Skeletal muscle tissue (tissue), 4 donors: Measurements from ENCODE around the gene HCAR2. TPM values are rescaled to one million over a fixed set of nuclear protein-coding genes. Genes with fewer than 3 reads are reported as not detected.
"Not testable (repeated sequence)": the region's sequence is repeated elsewhere in the genome, so short reads cannot be mapped to it uniquely, and the experiment has no call there.

Experiments
- H3K27ac ChIP-seq: one replicate; pipeline ENCODE4 v1.7.0; 2013; ENCODE audit warnings: mild to moderate bottlenecking, low read depth, low read length, inconsistent platforms
- H3K27me3 ChIP-seq, 3 donors: one replicate each; pipeline ENCODE4 v1.7.0; 2013; ENCODE audit warnings: low read length in 3 of 3; ENCODE audit not compliant: control insufficient read depth in 3 of 3, insufficient read depth in 3 of 3
- H3K36me3 ChIP-seq, 3 donors: one replicate each; pipeline ENCODE4 v1.7.0; 2013; ENCODE audit warnings: low read length in 3 of 3; ENCODE audit not compliant: control insufficient read depth in 3 of 3, insufficient read depth in 3 of 3
- H3K4me1 ChIP-seq, 3 donors: one replicate each; pipeline ENCODE4 v1.7.0; 2013; ENCODE audit warnings: low read length in 3 of 3, mild to moderate bottlenecking in 3 of 3; ENCODE audit not compliant: control insufficient read depth in 3 of 3, insufficient read depth in 3 of 3
- H3K4me3 ChIP-seq, 3 donors: one replicate each; pipeline ENCODE4 v1.7.0; 2013; ENCODE audit warnings: low read length in 3 of 3
- H3K9ac ChIP-seq, 3 donors: one replicate each; pipeline ENCODE4 v1.7.0; 2013; ENCODE audit warnings: low read length in 3 of 3, mild to moderate bottlenecking in 3 of 3, moderate library complexity in 2 of 3, low read depth in 1 of 3
- H3K9me3 ChIP-seq, 3 donors: one replicate each; pipeline ENCODE4 v1.7.0; 2013; ENCODE audit warnings: low read length in 3 of 3; ENCODE audit not compliant: control insufficient read depth in 3 of 3
- total RNA-seq: library from RNA; depleted of rRNA; stranded (reverse); fragments of >200 nt; gene quantifications from one replicate; pipeline ENCODE4 v1.2.3, GENCODE V29; 2014
- donor health status: Osteomylitis.

Gene HCAR2
- total RNA-seq, 1 donor from 2014 or later: 1.6 TPM

DNA sequence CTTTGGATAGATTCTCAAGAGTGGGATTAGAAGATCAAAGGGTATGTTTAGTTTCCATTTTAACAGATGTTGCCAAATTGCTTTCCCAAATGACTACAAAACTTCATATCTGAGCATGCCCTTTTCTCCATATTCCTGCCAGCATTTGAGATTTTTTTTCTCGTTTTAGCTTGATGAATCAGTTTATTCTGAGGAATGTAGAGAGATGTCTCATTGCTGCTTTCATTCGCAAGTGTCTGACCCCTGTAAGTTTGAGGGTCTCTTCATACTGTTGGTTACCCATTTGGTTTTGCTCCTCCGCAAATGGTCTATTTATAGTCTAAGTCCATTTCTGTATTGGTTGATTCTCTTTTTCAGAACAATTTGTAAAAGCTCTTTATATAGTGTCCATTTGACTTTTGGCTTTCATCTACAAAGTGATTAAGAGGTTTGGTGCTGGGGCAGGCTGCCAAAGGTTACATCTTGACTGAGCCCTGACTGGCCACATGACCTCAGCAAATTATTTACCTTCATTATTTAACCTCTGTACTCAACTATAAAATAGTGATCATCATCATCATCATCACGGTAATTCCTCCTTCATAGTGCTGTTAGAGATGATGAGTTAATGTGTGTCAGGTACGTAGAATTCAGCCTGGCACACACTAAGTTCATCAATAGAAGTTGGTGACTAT is 33.6 kb downstream of the HCAR2 start:
- H3K4me3 ChIP-seq: no peak overlapping the region
- H3K27ac ChIP-seq: no peak overlapping the region
- H3K27me3 ChIP-seq: peaks cover 0 to 3% (median 0%) of the 10 kb centered on the region in 3 donors
- no peaks in the 10 kb centered on the region for H3K9me3 ChIP-seq
- no peaks in the 10 kb centered on the region for H3K36me3 ChIP-seq
- H3K9ac ChIP-seq: no peak overlapping the region
- no peaks in the 10 kb centered on the region for H3K4me1 ChIP-seq

DNA sequence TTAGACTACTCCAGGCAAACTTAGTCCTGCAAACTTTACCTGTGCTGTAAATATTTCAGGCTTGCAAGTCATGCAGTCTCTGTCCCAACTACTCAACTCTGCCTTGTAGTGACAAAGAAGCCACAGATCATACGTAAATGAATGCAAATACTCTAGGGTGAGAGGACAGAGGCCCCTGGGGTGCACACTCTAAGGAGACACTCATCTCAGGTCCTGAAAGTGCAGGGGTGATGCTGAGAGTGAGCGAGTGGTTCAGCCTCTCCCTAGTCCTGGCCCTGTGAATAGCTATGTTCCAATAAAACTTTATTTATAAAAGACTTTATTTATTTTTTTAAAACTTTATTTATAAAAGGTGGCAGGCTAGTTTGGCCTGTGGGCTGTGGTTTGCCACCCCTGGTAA is 34.9 kb downstream of the HCAR2 start:
- Histone ChIP-seq H3K9ac (no peak overlapping the region), H3K27me3 (peaks cover 0 to 3% (median 0%) of the 10 kb centered on the region in 3 donors), H3K36me3 (no peaks in the 10 kb centered on the region), H3K9me3 (no peaks in the 10 kb centered on the region), H3K27ac (no peak overlapping the region), H3K4me1 (no peaks in the 10 kb centered on the region), H3K4me3 (no peak overlapping the region)

DNA sequence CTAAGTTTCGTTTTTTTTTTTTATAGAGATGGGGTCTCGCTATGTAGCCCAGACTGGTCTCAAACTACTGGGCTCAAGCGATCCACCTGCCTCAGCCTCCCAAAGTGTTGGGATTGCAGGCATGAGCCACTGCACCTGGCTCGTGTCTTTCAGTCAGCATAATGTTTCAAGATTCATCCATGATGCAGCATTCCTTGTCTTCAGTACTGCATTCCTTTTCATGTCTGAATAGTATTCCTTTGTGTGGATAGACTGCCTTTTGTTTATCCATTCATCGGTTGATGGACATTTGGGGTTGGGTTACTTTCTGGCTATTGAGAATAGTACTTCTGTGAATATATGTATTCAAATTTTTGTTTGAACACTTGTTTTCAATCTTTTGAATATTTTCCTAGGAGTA is 37.4 kb downstream of the HCAR2 start:
- Histone ChIP-seq H3K4me3 (no peak overlapping the region), H3K36me3 (no peaks in the 10 kb centered on the region), H3K27ac (no peak overlapping the region)

DNA sequence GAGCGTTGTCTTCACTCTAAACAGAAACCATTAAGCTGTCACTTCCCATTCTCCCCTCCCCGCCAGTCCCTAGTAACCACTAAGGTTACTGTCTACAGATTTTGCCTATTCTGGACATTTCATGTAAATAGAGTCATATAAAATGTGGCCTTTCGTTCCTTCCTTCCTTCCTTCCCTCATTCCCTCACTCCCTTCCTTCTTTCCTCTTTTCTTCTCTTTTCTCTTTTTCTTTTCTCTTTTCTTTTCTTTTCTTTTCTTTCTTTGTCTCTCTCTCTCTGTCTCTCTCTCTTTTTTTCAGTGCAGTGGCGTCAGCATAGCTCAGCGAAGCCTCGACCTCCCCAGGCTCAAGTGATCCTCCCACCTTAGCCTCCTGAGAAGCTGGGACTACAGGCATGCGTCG is 37.8 kb downstream of the HCAR2 start:
- H3K27ac ChIP-seq: no peak overlapping the region
- H3K9ac ChIP-seq: no peak overlapping the region
- H3K27me3 ChIP-seq: peaks cover 0 to 3% (median 0%) of the 10 kb centered on the region in 3 donors
- no peaks in the 10 kb centered on the region for H3K4me1 ChIP-seq
- H3K36me3 ChIP-seq: no peaks in the 10 kb centered on the region
- H3K9me3 ChIP-seq: no peaks in the 10 kb centered on the region
- H3K4me3 ChIP-seq: no peak overlapping the region

More for the DNA sequence above, 37.4 kb downstream of the HCAR2 start:
- no peaks in the 10 kb centered on the region for H3K4me1 ChIP-seq
- H3K27me3 ChIP-seq: peaks cover 0 to 3% (median 0%) of the 10 kb centered on the region in 3 donors
- H3K9me3 ChIP-seq: no peaks in the 10 kb centered on the region
- no peak overlapping the region for H3K9ac ChIP-seq

DNA sequence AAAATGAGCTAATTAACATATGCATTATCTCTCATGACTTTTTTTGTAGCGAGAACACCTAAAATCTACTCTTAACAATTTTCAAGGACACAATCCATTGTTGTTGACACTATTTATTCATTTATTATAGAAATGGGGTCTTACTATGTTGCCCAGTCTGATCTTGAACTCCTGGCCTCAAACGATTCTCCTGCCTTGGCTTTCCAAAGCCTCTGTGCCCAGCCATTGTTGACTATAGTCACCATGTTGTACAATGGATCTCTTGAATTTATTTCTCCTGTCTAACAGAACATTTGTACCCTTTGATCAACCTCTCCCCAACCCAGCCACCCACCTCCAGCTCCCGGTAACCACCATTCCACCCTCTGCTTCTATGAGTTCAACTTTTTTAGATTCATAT is 41.2 kb downstream of the HCAR2 start:
- H3K36me3 ChIP-seq: no peaks in the 10 kb centered on the region
- H3K9ac ChIP-seq: no peak overlapping the region
- H3K4me3 ChIP-seq: no peak overlapping the region
- peaks cover 0 to 3% (median 0%) of the 10 kb centered on the region in 3 donors for H3K27me3 ChIP-seq
- H3K27ac ChIP-seq: no peak overlapping the region
- peaks cover 0 to 2% (median 0%) of the 10 kb centered on the region in 3 donors for H3K4me1 ChIP-seq
- no peaks in the 10 kb centered on the region for H3K9me3 ChIP-seq

DNA sequence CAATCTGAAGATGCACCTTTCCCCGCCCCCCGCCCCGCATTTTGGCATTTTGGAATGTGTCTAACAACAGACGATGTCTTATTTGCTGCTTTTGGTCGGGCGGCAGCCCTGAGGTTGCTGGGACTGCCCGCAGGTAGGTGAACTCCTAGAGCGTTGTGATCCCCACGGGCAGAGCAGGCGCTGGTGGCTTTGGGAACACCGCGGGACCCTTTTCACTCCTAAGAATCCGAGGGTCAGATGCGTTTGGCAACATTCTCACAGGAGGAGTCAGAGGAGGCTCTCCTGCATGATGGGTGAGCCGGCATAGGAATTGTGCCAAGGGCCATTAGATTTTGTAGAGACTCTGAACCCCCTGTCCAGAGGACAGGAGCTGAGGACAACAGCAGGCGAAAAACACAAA is 41.9 kb downstream of the HCAR2 start:
- H3K9ac ChIP-seq: no peak overlapping the region
- H3K4me3 ChIP-seq: no peak overlapping the region
- H3K4me1 ChIP-seq: peaks cover 0 to 2% (median 0%) of the 10 kb centered on the region in 3 donors
- H3K9me3 ChIP-seq: no peaks in the 10 kb centered on the region
- H3K27ac ChIP-seq: no peak overlapping the region
- H3K27me3 ChIP-seq: peaks cover 0 to 3% (median 0%) of the 10 kb centered on the region in 3 donors
- no peaks in the 10 kb centered on the region for H3K36me3 ChIP-seq

DNA sequence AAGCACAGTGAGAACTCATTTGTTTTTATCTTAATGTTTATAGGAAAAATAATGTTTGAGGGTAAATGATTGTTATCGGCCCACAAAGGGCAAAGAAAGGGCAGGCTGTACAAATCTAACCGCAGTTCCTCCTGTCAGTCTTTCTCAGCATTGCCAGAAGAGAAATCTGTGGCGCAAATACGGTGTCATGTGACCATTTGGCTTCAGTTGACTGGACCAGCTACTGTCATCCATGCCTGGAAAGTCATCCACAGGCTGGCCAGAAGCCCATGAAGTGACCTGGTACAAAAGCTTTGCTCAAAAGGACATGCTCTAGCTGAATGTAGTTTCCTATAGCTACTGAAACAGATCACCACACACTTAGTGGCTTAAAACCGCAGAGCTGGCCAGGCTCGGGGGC is 43.6 kb downstream of the HCAR2 start:
- Histone ChIP-seq H3K27ac (no peak overlapping the region), H3K9ac (no peak overlapping the region), H3K9me3 (no peaks in the 10 kb centered on the region), H3K4me1 (peaks cover 0 to 2% (median 0%) of the 10 kb centered on the region in 3 donors), H3K36me3 (no peaks in the 10 kb centered on the region), H3K4me3 (no peak overlapping the region), H3K27me3 (no peaks in the 10 kb centered on the region)

DNA sequence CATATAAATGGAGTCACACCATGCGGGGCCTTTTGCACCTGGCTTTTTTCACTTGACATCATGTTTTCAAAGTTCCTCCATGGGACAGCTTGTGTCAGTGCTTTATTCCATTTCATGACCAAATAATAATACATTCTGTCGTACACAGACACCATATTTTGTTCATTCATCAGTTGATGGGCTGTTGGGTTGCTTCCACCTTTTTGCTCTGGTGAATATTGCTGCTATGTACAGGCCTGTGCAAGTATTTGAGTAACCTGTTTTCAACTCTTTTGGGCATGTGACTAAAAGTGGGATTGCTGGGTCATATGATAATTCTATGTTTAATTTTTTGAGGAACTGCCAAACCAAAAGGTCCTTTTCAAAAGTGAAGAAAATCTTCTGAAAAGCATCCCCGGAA is 46.9 kb downstream of the HCAR2 start:
- Histone ChIP-seq H3K4me3 (no peak overlapping the region), H3K4me1 (peaks cover 0 to 2% (median 0%) of the 10 kb centered on the region in 3 donors), H3K9me3 (no peaks in the 10 kb centered on the region), H3K36me3 (no peaks in the 10 kb centered on the region), H3K9ac (no peak overlapping the region), H3K27me3 (no peaks in the 10 kb centered on the region), H3K27ac (no peak overlapping the region)

DNA sequence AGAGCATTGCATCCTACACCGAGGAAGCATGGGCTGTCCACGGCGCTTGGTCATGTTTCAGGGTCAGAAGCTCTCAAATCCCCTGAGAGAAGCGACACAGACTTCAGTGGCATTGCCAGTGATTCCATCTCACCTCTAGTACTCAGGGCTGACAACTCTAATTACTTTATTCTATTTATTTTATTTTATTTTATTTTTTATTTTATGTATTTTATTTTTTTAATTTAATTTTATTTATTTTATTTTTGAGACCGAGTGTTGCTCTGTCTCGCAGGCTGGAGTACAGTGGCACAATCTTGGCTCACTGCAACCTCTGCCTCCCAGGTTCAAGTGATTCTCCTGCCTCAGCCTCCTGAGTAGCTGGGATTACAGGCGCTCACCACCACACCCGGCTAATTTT is 49.9 kb downstream of the HCAR2 start:
- H3K36me3 ChIP-seq, H3K9ac ChIP-seq, H3K27ac ChIP-seq, H3K9me3 ChIP-seq, H3K4me3 ChIP-seq, H3K27me3 ChIP-seq, H3K4me1 ChIP-seq: not testable (repeated sequence)

DNA sequence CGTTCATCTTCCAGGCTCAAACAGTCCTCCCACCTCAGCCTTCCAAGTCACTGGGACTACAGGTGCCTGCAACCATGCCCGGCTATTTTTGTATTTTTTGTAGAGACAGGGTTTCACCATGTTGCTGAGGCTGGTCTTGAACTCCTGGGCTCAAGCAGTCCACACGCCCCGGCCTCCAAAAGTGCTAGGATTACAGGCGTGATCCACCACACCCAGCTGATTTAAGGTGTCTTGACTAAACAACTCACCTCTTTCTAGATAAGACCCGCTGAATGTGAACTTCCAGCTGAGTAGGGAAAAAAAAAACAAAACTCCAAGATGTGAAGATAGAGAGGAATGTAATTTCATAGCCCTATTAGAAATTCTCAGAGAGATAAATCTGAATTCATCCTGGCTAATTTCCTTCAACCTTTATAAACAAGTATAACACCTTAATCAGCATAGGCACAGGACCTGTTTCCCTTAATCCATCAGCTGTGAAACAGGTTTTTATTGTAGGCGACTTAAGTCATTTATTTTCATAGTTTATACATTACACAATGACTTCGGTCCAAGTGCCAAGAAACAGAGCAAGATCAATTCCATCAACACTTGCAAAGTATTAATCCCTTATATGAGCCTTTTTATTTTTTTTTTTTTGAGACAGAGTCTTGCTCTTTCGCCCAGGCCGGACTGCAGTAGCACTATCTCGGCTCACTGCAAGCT is 51.5 kb downstream of the HCAR2 start:
- H3K27me3 ChIP-seq: no peaks in the 10 kb centered on the region
- H3K9me3 ChIP-seq: no peaks in the 10 kb centered on the region
- H3K4me3 ChIP-seq: no peak overlapping the region
- no peaks in the 10 kb centered on the region for H3K4me1 ChIP-seq
- no peak overlapping the region for H3K9ac ChIP-seq
- no peak overlapping the region for H3K27ac ChIP-seq
- no peaks in the 10 kb centered on the region for H3K36me3 ChIP-seq
